Effector CD8-positive, alpha-beta T cell (primary cell): Measurements from ENCODE around the gene ZBTB20.

Experiments
- DNase-seq: peaks from one replicate; lab custom pipeline; 2025; lab: John Stamatoyannopoulos, UW

Gene ZBTB20

GRCh38 chr3:114928989-114929640, 218.0 kb downstream of the ZBTB20 start:
- DNase-seq: no peak

GRCh38 chr3:114904633-114905032, 242.5 kb downstream of the ZBTB20 start:
- no peak for DNase-seq

- no peak for DNase-seq
Measured at GRCh38 chr3:114903213-114903612, 243.9 kb downstream of the ZBTB20 start.

- no peak for DNase-seq
Measured at GRCh38 chr3:114902691-114903101, 244.4 kb downstream of the ZBTB20 start.

GRCh38 chr3:114900908-114901307, 246.2 kb downstream of the ZBTB20 start:
- DNase-seq: no peak

GRCh38 chr3:114899186-114899931, 247.7 kb downstream of the ZBTB20 start:
- no peak for DNase-seq

GRCh38 chr3:114896978-114897377, 250.1 kb downstream of the ZBTB20 start:
- DNase-seq: no peak

- no peak for DNase-seq
Measured at GRCh38 chr3:114893361-114893760, 253.7 kb downstream of the ZBTB20 start.

- DNase-seq: no peak
Measured at GRCh38 chr3:114892880-114893279, 254.2 kb downstream of the ZBTB20 start.

GRCh38 chr3:114892131-114892879, 254.8 kb downstream of the ZBTB20 start:
- DNase-seq: no peak

GRCh38 chr3:114887806-114888205, 259.3 kb downstream of the ZBTB20 start:
- DNase-seq: no peak

GRCh38 chr3:114886905-114887304, 260.2 kb downstream of the ZBTB20 start:
- DNase-seq: no peak

- DNase-seq: no peak
Measured at GRCh38 chr3:114884213-114884923, 262.7 kb downstream of the ZBTB20 start.

GRCh38 chr3:114880078-114880477, 267.0 kb downstream of the ZBTB20 start:
- DNase-seq: no peak

- no peak for DNase-seq
Measured at GRCh38 chr3:114879059-114880031, 267.7 kb downstream of the ZBTB20 start.

- DNase-seq: no peak
Measured at GRCh38 chr3:114878114-114878839, 268.8 kb downstream of the ZBTB20 start.

GRCh38 chr3:114877378-114878113, 269.5 kb downstream of the ZBTB20 start:
- no peak for DNase-seq

- DNase-seq: no peak
Measured at GRCh38 chr3:114874522-114874971, 272.5 kb downstream of the ZBTB20 start.

GRCh38 chr3:114873591-114873990, 273.5 kb downstream of the ZBTB20 start:
- DNase-seq: no peak
